IPS-18a (cell line): ENCODE measurements around the gene PPM1L.

Experiments used
- H3K27ac ChIP-seq: one replicate; pipeline ENCODE4 v1.5.1; 2013; ENCODE audit warnings: low read length
- H3K27me3 ChIP-seq: one replicate; pipeline ENCODE4 v1.6.1; 2013; ENCODE audit warnings: mild to moderate bottlenecking, low read length; ENCODE audit not compliant: control insufficient read depth, insufficient read depth
- H3K36me3 ChIP-seq: one replicate; pipeline ENCODE4 v1.6.1; 2013; ENCODE audit warnings: low read depth, low read length; ENCODE audit not compliant: control insufficient read depth
- H3K4me1 ChIP-seq: one replicate; pipeline ENCODE4 v1.6.1; 2013; ENCODE audit warnings: low read depth, low read length; ENCODE audit not compliant: control insufficient read depth
- H3K4me3 ChIP-seq: one replicate; pipeline ENCODE4 v1.5.1; 2013; ENCODE audit warnings: low read length
- H3K9ac ChIP-seq: one replicate; pipeline ENCODE4 v1.6.1; 2013; ENCODE audit warnings: mild to moderate bottlenecking, low read length, moderate library complexity
- H3K9me3 ChIP-seq: one replicate; pipeline ENCODE4 v1.6.1; 2013; ENCODE audit warnings: low read depth, low read length; ENCODE audit not compliant: control insufficient read depth

PPM1L gene

DNA sequence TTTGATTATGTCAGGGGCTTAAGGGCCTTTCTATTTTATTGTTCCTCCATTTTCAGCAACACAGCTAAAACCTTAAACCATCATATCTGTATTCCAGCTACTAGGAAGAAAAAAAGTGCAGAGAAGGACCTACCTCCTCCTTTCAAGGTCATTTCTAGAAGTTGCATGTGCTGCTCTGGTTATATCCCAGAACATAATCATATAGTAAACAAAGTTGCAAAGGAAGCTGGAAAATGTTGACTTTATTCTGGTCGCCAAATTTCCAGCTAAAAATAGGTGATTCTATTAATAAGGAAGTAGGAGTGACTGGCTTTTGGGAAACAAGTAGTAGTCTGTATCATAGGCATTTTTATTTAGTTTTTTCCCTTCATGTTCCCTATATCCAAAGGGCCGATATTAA, 370.5 kb downstream of the PPM1L start:
- no peaks in the 10 kb centered on the region for H3K36me3 ChIP-seq
- H3K27ac ChIP-seq, result no peak overlapping the region
- no peak overlapping the region for H3K9ac ChIP-seq
- H3K4me1 ChIP-seq, result no peaks in the 10 kb centered on the region
- H3K4me3 ChIP-seq, result no peak overlapping the region
- peaks cover 8% of the 10 kb centered on the region for H3K9me3 ChIP-seq
- no peaks in the 10 kb centered on the region for H3K27me3 ChIP-seq
